ENCODE results near the gene SLTM. TPM values are rescaled to one million over a fixed set of nuclear protein-coding genes. Genes with fewer than 3 reads are reported as not detected.

SLTM gene
- 167 TPM for total RNA-seq

DNA sequence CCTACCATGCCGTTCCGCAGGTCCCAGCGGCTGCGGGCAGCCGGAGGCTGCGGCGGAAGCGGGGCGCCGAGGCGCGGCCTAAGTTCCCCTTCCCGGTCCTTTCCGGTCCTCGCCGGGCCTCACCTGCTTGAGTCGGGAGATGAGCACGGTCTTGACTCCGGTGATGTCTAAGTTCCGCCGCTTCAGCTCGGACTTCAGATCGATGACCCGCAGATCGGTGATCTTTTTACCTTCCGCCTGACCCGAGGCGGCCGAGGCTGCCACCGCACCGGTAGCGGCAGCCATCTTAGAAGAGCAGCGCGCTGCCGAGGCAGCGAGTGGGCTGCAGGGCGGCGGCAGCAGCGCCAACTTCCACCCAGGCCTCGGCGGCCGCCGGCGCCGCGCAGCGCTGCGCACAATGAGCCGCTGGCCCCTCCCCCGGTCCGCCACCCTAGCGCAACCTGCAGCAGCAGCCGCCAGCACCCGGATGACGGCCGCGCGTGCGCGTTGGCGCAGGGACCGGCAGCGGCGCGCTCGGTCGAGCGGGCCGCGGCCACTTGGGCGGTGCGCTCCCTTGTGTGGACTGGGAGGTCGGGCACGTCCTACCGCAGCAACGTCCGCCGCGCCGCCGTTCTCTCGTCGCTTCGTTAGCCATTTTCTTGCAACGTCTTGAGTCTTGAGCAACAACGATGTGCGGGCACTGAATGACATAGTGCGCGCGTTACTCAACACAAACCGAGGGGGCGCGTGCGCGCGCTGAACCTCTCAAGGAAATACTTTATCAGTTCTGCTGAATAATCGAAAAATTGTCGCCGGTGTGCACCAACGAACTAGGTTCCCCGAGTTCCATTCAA lies at the start of gene SLTM:
TSS of gene SLTM (minus strand) at position 399 of the 833 bp plus-strand sequence. CDS start at position 285, 114 bp downstream.

Small RNAs within 50 kb of the gene (small RNA-seq; reads per million reads assigned to genes)
- not detected for gene ZNF444P1 (ENCODE audit: low replicate concordance)

Other genes with a start within 250 kb of the SLTM start
- gene ADAM10, start 184.0 kb downstream of the SLTM start, total RNA-seq = 123 TPM
- 35.4 TPM for gene MINDY2, start 162.4 kb downstream of the SLTM start, total RNA-seq
- 49.1 TPM for gene RNF111, start 54.0 kb upstream of the SLTM start, total RNA-seq
- 9.7 TPM for gene CCNB2, start 171.5 kb upstream of the SLTM start, total RNA-seq